HG03378 (cell line): ENCODE results near the gene SLC45A2.
A peak's percentile ranks its signal among the peaks of the same experiment; 100 is the strongest.
"Not testable (repeated sequence)": the region's sequence is repeated elsewhere in the genome, so short reads cannot be mapped to it uniquely, and the experiment has no call there.

Experiments used
- ATAC-seq: cut with Tn5 transposase; IDR thresholded peaks from one replicate; pipeline ENCODE4 v1.9.1; 2021; ENCODE audit warnings: mild to moderate bottlenecking, moderate library complexity; ENCODE audit not compliant: unreplicated experiment

The SLC45A2 gene

DNA sequence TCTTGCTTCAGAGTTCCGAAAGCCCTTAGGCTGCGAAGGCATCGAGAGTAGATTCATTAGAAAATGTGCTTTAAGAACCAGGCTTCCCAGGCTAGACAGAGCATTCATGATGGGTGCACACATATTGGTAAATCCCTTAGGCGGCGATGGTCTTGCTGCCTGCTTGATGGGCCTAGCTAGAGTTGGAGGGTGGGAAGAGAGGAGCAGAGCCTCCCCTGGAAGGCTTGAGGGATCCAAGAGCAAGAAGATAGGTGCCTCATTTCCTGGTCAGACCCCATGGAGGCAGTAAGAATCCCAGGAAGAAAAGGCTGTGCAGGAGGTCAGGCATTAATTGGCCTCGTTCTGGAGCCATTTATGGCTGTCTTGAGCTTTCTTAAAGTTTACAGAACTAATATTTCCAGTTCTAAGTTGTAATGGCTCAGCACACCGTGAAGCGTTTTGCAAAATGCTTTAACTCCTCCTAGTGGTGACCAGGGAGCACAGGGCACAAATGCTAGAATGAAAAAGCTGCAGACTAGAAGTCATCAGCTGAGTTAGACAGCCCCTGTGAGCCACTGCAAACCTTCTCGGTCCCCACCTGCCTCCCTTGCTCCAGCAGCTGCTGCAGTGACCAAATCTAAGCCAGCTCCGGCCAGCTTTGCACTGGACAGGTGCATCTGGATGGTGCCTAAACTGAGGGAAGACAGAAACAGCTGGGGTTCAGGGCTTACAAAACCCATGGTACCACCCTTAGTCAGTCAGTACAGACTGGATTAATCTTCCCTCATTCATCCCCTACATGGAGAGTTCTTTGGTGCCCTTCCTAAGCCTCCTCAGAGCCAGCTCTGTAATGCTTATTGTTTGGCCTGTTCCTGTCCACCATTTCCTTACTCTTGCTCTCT, 14.7 kb downstream of the SLC45A2 start:
- peak; percentile 61 for ATAC-seq

DNA sequence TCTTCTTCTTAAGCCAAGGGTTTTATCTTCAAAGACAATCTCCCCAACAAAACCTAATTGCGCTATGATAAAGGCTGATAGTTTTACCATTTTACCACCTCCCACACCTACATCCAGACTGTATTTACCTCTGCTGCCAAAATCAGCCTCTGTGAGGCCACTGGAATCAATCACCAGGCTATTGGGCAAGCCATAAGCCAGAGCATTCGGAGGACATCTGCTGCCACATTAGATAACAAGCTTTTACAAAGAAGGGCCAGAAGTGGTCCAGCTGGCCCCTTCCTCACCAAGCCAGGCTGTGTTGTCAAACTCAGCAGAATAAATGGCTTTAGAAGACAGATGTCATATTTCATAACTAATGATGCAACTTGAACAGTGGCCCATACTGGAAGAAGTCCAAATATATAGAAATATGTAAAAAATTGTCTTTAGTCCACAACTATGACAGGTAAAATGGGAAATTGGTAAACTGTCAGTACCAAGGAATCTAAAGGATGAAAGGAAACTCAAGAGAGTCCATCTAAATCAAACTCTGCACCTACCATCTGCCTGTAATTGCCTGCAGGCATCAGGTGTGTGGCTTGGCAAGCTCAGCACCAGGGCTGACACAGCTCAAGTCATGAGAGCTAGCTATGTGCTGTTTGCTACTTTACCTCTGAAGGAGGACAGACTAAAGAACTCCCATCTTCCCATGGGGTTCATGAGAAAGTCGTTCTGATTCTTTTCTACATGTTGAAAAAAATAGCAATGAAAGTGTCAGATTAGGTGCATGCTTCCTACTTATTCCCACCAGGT, 16.1 kb downstream of the SLC45A2 start:
- ATAC-seq: no peak

DNA sequence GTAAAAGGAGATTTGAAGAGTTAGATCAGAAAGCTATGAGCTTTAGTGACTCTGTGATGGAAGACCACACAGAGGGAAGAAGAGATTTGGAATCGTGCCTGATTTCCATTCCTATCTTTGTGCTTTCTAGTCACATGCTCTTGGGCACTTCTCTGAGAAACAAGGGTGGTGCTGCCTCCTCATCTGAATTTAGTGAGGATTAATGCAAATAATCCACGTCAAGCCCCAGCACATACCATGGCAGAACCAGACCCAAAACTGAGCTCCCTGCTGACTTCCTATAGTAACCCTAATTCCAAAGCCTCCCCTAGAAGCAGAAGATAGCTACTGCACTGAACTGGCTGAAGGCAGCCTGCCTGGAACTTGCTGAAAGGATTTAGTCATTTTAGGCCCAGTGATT, 17.7 kb downstream of the SLC45A2 start:
- no peak for ATAC-seq

DNA sequence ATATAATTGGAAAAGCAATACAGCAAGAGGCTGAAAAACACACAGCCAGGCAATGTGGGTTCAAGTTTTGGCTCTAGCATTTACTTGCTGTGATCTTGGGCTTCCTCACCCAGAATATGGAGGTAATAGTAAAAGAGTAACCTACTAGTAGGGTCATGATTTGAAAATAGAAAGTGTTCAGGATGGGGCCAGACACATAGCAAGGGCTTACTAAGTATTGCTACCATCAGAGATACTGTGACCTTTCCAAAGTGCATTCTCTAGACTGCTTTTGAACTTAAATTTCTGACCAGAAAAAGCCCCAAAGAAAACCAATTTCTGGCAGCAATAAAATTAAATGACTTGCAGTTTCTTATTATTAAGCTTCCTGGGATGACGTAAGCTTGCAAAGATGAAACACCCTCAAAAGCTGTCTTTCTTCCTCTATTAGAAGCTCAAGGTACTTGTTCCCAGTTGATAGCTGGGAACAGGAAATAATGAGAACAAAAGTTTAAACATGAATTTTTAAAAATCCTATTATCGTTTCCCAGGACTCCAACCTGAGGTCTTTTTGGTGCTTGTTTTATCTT, 20.3 kb downstream of the SLC45A2 start:
- ATAC-seq: peak; percentile 49

DNA sequence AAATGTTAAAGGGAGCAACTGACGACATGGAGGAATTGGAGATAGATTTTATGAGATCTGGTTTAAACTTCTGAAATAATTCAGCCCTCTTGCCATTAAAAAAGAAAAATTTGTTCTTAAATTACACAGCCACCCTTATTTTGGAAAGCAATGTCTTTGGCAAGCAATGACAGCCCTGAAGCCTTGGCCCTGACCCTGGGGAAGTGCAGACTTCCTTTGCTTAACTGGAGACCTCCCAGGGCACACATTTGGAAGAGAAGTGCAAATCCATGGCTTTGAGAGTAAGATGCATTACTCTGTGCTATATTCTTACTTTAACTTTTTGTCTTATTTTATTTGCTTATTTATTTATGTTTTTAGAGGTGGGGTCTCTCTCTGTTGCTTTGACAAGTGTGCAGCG, 26.3 kb downstream of the SLC45A2 start:
- ATAC-seq: no peak

DNA sequence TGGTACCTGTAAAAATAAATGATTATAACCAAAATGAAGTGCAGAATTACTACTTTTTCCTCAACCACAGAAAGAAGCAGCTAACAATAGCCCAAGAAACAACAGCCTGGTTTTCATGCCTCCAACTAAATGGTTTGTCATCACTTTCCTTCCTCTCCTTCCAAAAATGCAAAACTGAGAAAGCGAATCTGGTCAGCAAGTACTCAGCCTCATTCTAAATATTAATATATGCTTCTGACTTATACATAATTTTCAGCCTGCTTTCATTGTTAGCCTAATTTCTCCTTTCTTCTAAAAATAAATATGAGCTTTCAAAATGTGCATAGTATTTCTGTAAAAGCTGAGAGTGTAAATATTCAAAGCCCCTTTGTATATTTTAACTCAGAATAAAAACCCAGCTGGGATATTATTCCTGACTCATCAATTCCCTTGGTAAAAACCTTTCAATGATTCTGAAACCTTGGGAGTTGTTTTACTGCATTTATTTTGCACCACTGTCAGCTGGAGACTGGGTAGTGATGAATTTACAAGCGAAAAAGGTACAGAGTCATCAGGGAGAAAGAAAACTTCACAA, 26.8 kb downstream of the SLC45A2 start:
- no peak for ATAC-seq

DNA sequence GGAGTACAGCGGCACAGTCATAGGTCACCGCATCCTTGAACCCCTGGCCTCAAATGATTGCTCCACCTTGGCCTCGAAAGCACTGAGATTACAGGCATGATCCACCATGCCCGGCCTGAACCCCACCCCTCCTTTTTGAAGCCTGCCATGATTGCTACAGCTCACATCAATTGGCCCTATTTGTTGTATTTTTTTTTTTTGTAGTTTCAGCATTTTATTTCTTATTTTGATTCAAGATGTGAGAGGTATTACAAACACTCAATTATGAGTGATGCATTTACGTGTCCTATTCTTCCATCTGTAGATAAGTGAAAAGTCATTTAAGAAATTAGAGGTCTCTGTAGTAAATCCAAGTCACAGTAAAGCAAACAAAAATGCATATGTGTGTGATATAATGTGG, 32.3 kb downstream of the SLC45A2 start:
- ATAC-seq: not testable (repeated sequence)

DNA sequence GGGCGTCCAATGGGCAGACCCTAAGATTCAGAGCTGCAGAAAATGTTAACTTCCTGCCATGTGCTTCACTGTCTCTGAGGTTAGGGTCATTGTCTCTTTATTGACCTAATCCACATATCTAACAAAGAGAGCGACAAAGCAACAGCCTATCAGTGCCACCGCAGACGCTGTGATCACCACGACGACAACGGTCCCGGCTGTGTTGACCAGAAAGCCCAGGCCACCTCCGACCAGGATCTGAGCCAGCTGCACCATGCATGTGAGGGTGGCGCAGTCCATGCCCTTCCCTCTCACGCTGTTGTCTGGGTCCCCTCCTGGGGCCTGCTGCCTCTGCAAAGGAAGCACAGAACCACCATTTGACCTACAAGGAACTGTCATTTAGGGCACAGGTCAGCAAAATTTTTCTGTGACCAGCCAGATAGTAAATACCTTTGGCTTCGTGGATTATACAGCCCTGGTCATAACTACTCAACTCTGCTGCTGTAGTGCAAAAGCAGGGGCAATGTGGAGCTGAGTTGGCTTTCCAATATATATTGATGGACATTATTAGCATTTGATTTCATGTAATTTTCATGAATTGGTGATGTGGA, 39.9 kb downstream of the SLC45A2 start:
- no peak for ATAC-seq

DNA sequence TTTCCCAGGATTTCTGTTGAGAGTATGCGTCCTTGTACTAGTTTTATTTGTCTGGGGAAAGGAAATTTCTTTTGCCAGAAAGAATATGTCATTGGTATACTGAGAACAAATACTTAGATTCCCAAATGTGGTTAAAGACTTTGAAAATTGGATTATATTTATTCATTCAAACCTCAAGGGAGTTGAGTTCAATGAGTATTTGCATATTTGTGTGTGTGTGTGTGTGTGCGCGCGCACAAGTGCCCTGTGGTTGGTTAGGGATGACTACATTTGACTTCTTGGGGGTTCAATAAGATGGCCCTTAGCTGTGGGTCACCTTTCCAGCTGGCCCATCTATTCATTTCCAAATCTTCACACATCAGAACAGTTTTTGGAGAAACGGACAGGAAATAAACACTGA, 43.4 kb downstream of the SLC45A2 start:
- ATAC-seq: no peak

DNA sequence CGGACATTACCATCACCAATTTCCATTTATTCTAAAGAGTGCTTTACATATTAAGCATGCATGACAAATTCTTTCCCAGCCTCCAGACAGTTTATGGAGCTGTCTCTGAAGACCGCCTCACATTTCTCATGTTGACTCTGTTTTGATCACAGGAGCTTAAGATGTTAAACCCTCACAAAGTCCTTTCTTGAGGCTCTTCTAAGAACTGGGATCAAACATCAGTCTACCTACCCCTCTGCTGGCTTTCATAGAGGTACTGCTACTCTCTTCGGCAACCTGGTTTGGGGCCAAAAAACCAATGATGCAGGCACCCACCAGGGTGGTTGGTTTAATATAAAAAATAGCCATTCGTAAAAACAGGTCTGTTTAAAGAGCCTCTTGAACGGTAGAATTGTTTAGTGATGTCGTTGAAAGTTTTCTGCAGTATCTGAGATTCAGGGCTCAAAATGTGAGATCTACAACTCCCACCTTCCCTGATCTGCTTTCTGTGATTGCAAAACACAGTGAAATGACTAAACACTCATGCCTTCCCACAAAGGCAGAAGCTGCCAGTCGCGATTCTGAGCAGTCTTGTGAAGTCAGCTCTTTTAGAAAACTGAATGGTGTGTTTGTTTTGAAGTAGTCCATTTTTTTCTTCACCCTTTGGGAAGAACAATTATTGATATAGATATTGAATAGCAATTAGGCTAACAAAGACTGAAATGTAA, 44.8 kb downstream of the SLC45A2 start:
- ATAC-seq: no peak

DNA sequence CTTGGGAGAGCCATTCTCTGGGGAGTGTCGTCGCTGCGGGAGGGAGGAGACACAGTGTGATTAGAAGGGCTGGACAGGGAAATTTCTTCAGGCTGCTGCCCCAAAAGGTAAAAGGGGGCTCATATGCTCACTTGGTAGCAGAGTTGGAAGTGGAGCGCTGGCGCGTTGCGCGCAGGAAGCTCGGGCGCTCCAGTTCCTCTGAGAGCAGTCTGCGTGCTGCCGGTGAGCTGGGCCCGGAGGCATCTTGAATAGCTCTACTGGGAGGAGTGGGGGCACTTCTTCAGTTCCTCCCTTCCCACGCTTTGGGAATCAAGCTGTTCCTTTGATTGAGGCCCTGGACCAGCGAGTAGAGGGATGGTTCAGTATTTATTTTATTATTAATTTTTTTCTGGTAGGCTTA, 45.6 kb downstream of the SLC45A2 start:
- ATAC-seq: no peak

DNA sequence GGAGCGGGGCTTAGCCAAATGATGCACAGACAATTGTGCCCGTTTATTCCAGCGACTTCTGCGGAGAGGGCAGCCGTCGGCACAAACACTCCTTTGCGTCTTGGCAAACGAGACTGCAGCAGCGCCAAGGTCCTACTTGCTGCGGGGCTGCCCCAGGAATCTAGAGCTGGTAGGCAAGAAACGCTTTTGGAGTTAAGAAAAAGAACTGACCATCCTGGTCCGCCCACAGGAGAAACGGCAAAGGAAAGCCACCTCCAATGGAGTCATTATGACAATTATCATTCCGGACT, 46.0 kb downstream of the SLC45A2 start:
- ATAC-seq: no peak

DNA sequence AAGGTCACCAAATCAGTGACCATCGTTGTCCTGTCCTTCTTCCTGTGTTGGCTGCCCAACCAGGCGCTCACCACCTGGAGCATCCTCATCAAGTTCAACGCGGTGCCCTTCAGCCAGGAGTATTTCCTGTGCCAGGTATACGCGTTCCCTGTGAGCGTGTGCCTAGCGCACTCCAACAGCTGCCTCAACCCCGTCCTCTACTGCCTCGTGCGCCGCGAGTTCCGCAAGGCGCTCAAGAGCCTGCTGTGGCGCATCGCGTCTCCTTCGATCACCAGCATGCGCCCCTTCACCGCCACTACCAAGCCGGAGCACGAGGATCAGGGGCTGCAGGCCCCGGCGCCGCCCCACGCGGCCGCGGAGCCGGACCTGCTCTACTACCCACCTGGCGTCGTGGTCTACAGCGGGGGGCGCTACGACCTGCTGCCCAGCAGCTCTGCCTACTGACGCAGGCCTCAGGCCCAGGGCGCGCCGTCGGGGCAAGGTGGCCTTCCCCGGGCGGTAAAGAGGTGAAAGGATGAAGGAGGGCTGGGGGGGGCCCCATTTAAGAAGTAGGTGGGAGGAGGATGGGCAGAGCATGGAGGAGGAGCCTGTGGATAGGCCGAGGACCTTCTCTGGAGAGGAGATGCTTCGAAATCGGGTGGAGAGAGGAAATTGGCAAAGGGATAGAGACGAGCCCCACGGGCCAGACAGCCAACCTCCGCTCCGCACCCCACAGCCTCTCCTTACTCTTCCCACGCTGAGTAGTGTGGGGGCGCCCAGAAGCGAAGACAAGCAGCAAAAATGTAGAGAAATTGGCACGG, 46.6 kb downstream of the SLC45A2 start:
- no peak for ATAC-seq

DNA sequence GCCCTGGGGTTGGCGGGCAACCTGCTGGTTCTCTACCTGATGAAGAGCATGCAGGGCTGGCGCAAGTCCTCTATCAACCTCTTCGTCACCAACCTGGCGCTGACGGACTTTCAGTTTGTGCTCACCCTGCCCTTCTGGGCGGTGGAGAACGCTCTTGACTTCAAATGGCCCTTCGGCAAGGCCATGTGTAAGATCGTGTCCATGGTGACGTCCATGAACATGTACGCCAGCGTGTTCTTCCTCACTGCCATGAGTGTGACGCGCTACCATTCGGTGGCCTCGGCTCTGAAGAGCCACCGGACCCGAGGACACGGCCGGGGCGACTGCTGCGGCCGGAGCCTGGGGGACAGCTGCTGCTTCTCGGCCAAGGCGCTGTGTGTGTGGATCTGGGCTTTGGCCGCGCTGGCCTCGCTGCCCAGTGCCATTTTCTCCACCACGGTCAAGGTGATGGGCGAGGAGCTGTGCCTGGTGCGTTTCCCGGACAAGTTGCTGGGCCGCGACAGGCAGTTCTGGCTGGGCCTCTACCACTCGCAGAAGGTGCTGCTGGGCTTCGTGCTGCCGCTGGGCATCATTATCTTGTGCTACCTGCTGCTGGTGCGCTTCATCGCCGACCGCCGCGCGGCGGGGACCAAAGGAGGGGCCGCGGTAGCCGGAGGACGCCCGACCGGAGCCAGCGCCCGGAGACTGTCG, 47.3 kb downstream of the SLC45A2 start:
- ATAC-seq: no peak

DNA sequence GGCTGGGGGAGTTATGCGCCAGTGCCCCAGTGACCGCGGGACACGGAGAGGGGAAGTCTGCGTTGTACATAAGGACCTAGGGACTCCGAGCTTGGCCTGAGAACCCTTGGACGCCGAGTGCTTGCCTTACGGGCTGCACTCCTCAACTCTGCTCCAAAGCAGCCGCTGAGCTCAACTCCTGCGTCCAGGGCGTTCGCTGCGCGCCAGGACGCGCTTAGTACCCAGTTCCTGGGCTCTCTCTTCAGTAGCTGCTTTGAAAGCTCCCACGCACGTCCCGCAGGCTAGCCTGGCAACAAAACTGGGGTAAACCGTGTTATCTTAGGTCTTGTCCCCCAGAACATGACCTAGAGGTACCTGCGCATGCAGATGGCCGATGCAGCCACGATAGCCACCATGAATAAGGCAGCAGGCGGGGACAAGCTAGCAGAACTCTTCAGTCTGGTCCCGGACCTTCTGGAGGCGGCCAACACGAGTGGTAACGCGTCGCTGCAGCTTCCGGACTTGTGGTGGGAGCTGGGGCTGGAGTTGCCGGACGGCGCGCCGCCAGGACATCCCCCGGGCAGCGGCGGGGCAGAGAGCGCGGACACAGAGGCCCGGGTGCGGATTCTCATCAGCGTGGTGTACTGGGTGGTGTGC, 48.0 kb downstream of the SLC45A2 start, which contains the start of gene RXFP3:
RXFP3 (plus strand) TSS at position 6 of the 636 bp plus-strand sequence; CDS start at position 361, 355 bp downstream.
- no peak for ATAC-seq

DNA sequence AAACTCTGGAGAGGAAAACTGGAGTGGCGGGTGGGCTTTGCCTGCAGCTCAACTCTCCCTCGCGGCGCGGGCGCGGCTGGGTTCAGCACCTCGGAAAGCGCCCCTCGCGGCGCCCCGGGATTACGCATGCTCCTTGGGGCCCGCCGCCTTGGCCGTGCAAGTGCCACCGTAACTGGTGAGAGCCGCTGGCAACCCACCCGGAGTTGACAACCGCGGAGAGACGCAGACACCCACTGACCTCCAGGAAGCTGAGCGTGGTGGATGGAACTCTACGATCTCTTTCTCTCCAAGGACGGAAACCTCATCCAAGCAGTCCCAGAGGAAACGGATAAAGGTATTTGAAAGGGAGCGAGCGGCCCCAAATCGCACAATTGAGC, 48.5 kb downstream of the SLC45A2 start:
- ATAC-seq: no peak

DNA sequence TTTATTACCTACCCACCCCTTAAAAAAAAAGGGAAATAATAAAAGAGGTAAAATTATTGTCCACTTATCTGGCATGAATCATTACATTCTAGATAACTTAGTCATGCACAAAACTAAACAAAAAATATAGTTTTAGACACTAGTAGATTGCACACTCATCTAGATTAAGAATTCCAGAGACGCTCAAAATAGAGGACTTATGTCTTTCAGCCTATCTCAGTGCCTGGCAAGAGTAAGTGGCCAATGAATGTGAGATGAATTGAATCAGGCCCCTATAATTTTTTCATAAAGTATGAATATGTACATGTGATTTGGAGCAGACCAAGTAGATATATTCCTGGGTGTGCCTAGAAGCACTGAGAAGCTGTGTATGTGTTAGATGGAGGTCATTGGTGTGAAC, 50.3 kb downstream of the SLC45A2 start:
- peak; percentile 26 for ATAC-seq

DNA sequence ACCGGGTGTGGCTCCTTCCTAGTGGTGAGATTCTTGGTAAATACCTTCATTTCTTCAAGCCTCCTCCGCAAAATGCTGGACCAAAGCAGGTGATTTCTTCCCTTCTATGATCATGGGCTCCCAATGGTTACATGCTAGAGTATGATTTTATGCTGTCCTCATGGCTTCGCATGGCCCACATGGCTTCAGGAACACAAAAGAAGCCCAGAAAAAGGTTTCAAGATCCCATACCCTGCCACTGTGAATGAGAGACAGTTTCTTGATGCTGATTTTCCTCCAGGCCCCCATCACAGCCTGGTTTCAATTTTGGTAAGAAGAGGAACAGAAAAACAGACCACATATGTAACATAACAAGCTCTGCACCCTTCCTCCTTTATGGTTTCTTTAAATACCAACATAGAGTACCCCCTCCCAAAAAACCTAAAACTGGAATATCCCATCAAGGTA, 50.7 kb downstream of the SLC45A2 start:
- ATAC-seq: peak; percentile 86

DNA sequence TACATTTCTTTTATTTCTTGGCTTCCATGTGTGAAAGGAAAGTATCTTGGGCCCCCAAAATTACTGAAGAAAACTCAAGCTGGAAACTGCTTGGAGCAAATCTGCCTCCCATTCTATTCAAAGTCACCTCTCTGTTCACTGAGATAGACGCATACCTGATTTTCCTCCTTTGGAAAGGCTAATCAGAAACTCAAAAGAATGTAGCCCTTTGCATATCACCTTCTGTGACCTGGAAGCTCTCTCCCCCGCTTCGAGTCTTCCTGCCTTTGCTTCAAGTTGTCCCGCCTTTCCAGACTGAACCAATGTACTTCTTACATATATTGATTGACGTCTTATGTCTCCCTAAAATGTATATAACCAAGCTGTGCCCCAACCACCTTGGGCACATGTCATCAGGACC, 53.4 kb downstream of the SLC45A2 start:
- no peak for ATAC-seq
